B cell (primary cell): ENCODE data around the gene ABCG2. TPM values are rescaled to one million over a fixed set of nuclear protein-coding genes. Genes with fewer than 3 reads are reported as not detected.

ENCODE experiments used
- ATAC-seq: fragments of 200-7000 bp; cut with Tn5 transposase; one replicate; pipeline ENCODE4 v1.10.0; 2021; ENCODE audit warnings: low read depth, mild to moderate bottlenecking, moderate number of reproducible peaks, moderate library complexity
- CTCF ChIA-PET: fragments of 350-600 bp; sonication (Branson Sonifier 250); formaldehyde crosslinking; loops from one replicate; lab custom pipeline; 2021; ENCODE audit warnings: antibody characterized with exemption, inconsistent platforms; lab: Charles Lee
- POLR2A ChIA-PET: fragments of 350-600 bp; sonication (Branson Sonifier 250); formaldehyde crosslinking; loops from one replicate; lab custom pipeline; 2021; ENCODE audit warnings: antibody characterized with exemption; lab: Charles Lee
- DNase-seq: peaks from one replicate; pipeline ENCODE4 v3.0.0; 2013
- H2AFZ ChIP-seq: 2 replicates; pipeline ENCODE4 v1.6.1; 2012; ENCODE audit warnings: mild to moderate bottlenecking, low read depth, low read length; ENCODE audit not compliant: insufficient read depth, poor library complexity, severe bottlenecking
- H3K27ac ChIP-seq, 2 donors: 1 replicate in 1 of 2; 2 replicates in 1 of 2; pipeline ENCODE4 v1.5.1; 2012 to 2013; ENCODE audit warnings: low read length in 2 of 2, mild to moderate bottlenecking in 2 of 2, moderate library complexity in 1 of 2
- H3K27me3 ChIP-seq, 4 experiments: fragments of 200-600 bp in 1 of 4; sonication (generic) in 1 of 4; replicated peaks in 1 of 4; 1 replicate in 2 of 4; 2 replicates in 2 of 4; pipeline versions ENCODE4 v1.6.1 to v1.7.0; 2013 to 2016; ENCODE audit warnings: low read length in 3 of 4, mild to moderate bottlenecking in 2 of 4, mixed read lengths in 1 of 4, moderate library complexity in 1 of 4; ENCODE audit not compliant: insufficient read depth in 4 of 4, control insufficient read depth in 3 of 4; ENCODE audit errors: control extremely low read depth in 1 of 4
- H3K36me3 ChIP-seq, 2 experiments: replicated peaks in 1 of 2; 1 replicate in 1 of 2; 2 replicates in 1 of 2; pipeline versions ENCODE4 v1.6.1 to v1.7.1; 2013; ENCODE audit warnings: low read length in 1 of 2; ENCODE audit not compliant: insufficient read depth in 2 of 2, control insufficient read depth in 1 of 2; ENCODE audit errors: control extremely low read depth in 1 of 2, extremely low read depth in 1 of 2
- H3K4me1 ChIP-seq, 2 donors: fragments of 200-600 bp in 1 of 2; sonication (generic) in 1 of 2; 1 replicate in 1 of 2; 2 replicates in 1 of 2; pipeline versions ENCODE4 v1.5.1 to v1.6.1; 2013 to 2017; ENCODE audit warnings: low read length in 2 of 2; ENCODE audit not compliant: control insufficient read depth in 2 of 2, insufficient read depth in 2 of 2
- H3K4me2 ChIP-seq: replicated peaks from 2 replicates; pipeline ENCODE3; 2012; ENCODE audit warnings: mild to moderate bottlenecking, low read depth, low read length; ENCODE audit not compliant: poor library complexity, severe bottlenecking
- H3K4me3 ChIP-seq, 5 experiments: fragments of 200-600 bp in 1 of 5; sonication (generic) in 1 of 5; 1 replicate in 3 of 5; 2 replicates in 2 of 5; pipeline versions ENCODE4 v1.5.1 to v1.7.0; 2011 to 2016; ENCODE audit warnings: low read length in 4 of 5, mild to moderate bottlenecking in 4 of 5, low read depth in 2 of 5, control low read depth in 1 of 5, moderate library complexity in 1 of 5; ENCODE audit not compliant: insufficient read depth in 1 of 5; ENCODE audit errors: control extremely low read depth in 1 of 5, extremely low read depth in 1 of 5
- H3K79me2 ChIP-seq: fragments of 200-600 bp; sonication (generic); one replicate; pipeline ENCODE4 v1.6.0; 2016; ENCODE audit warnings: low read length; ENCODE audit not compliant: control insufficient read depth, insufficient read depth
- H3K9ac ChIP-seq: fragments of 200-600 bp; sonication (generic); 2 replicates; pipeline ENCODE4 v1.6.1; 2017; ENCODE audit warnings: mild to moderate bottlenecking, low read length, moderate library complexity
- H3K9me3 ChIP-seq, 3 donors: one replicate each; pipeline versions ENCODE4 v1.6.1 to v1.7.1; 2013; ENCODE audit warnings: low read length in 2 of 3; ENCODE audit not compliant: control insufficient read depth in 2 of 3, insufficient read depth in 1 of 3; ENCODE audit errors: control extremely low read depth in 1 of 3
- H4K20me1 ChIP-seq: 2 replicates; pipeline ENCODE4 v1.6.0; 2012; ENCODE audit warnings: mild to moderate bottlenecking, low read length; ENCODE audit not compliant: insufficient read depth, control insufficient read depth, poor library complexity, severe bottlenecking
- H3K27ac Mint-ChIP-seq: one replicate; pipeline ENCODE4 v1.8.0; 2021; ENCODE audit warnings: mixed read lengths
- H3K27me3 Mint-ChIP-seq: one replicate; pipeline ENCODE4 v1.8.0; 2021; ENCODE audit warnings: mixed read lengths
- H3K4me1 Mint-ChIP-seq: one replicate; pipeline ENCODE4 v1.8.0; 2021; ENCODE audit warnings: mixed read lengths
- H3K4me3 Mint-ChIP-seq: one replicate; pipeline ENCODE4 v1.8.0; 2021; ENCODE audit warnings: mixed read lengths
- H3K9me3 Mint-ChIP-seq: one replicate; pipeline ENCODE4 v1.8.0; 2022; ENCODE audit warnings: mixed read lengths; ENCODE audit not compliant: insufficient read depth
- EZH2 ChIP-seq: IDR thresholded peaks from 2 replicates; pipeline ENCODE4 v1.6.1; 2012; ENCODE audit warnings: borderline replicate concordance, low read depth, mild to moderate bottlenecking, moderate library complexity, low read length; ENCODE audit not compliant: insufficient read depth, poor library complexity, severe bottlenecking
- WGBS: methylation state at CpG from one replicate; pipeline ENCODE4 v1.1.5; 2013; ENCODE audit warnings: missing lambda C conversion rate; ENCODE audit not compliant: insufficient coverage; 5-methylcytosine and 5-hydroxymethylcytosine counted together
- intact Hi-C: fragments of 100-400 bp; cut with micrococcal nuclease; formaldehyde crosslinking; loops from one replicate; pipeline ENCODE4 v1.10.0; 2022
- polyA plus RNA-seq: library from polyadenylated mRNA; depleted of rRNA; stranded (reverse); fragments of >200 nt; gene quantifications from 2 replicates; pipeline ENCODE4 v1.2.3, GENCODE V29; 2012
- total RNA-seq, 2 donors: library from RNA; stranded (reverse); fragments of 120-200 nt in 1 of 2; gene quantifications; 1 replicate in 1 of 2; 2 replicates in 1 of 2; pipeline versions ENCODE4 v1.2.3 to v1.2.4, GENCODE V29; 2013 to 2022
- TF ChIP-seq, protein P1 (sequence below): fragments of 200-600 bp; IDR thresholded peaks from one replicate; pipeline ENCODE4 v1.8.0; 2022; ENCODE audit warnings: antibody characterized with exemption, mild to moderate bottlenecking

ABCG2 gene
- total and polyA plus RNA-seq, 2 donors (not counting 1 experiment from before 2014, with no cell fraction given) = 0.01 TPM; not detected in 1

DNA sequence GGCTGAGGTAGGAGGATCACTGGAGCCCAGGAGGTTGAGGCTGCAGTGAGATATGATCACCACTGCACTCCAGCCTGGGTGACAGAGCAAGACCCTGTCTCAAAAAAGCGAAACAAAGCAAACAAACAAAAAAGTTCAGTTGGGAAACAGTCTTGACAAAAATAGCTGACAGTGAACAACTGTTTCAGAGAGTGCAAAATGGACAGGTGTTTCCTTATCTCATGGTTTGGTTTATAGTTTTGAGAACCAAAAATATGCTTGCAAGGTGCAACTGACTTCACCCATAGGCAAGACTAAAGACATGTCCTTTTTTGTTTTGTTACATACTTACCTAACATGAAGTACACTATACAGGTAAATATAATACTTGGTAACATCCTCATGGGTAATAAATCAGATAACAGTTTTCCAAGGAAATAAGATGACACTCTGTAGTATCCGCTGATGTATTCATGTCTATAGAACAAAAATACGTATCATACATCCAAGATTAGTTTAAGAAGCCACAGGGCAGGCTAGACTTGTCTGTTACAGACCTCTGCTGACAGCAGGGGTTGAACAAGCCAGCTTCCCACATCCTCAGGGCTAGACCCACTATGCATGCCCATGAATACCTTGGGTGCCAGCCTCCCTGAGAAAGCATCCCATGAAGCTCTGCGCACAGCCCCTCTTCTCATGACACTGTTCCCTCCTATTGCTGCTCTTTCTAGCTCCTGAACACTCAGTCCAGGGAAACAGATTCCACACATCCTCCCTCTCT, 59.3 kb downstream of the ABCG2 start:
- ChIA-PET CTCF (no interaction called here), POLR2A (no interaction called here)
- ATAC-seq (no peak), DNase-seq (no peak)
- H4K20me1 ChIP-seq = no peaks in the 10 kb centered on the region
- H3K27ac ChIP-seq = no peak overlapping the region
- Mint-ChIP-seq H3K27ac (no peak overlapping the region), H3K4me1 (no peaks in the 10 kb centered on the region), H3K4me3 (no peak overlapping the region), H3K9me3 (no peaks in the 10 kb centered on the region), H3K27me3 (no peaks in the 10 kb centered on the region)
- intact Hi-C loops = no loop called here
- H2AFZ ChIP-seq = no peak overlapping the region
- no peaks in the 10 kb centered on the region for H3K79me2 ChIP-seq
- no peaks in the 10 kb centered on the region for H3K9me3 ChIP-seq
- TF ChIP-seq, protein P1, sequence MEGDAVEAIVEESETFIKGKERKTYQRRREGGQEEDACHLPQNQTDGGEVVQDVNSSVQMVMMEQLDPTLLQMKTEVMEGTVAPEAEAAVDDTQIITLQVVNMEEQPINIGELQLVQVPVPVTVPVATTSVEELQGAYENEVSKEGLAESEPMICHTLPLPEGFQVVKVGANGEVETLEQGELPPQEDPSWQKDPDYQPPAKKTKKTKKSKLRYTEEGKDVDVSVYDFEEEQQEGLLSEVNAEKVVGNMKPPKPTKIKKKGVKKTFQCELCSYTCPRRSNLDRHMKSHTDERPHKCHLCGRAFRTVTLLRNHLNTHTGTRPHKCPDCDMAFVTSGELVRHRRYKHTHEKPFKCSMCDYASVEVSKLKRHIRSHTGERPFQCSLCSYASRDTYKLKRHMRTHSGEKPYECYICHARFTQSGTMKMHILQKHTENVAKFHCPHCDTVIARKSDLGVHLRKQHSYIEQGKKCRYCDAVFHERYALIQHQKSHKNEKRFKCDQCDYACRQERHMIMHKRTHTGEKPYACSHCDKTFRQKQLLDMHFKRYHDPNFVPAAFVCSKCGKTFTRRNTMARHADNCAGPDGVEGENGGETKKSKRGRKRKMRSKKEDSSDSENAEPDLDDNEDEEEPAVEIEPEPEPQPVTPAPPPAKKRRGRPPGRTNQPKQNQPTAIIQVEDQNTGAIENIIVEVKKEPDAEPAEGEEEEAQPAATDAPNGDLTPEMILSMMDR = no peak
- no peak for TF ChIP-seq EZH2
- H3K9ac ChIP-seq = no peak overlapping the region
- no peak overlapping the region for H3K4me2 ChIP-seq
- H3K4me3 ChIP-seq = no peak overlapping the region
- 55% methylated on average over 2 of the region's 4 CpGs for WGBS
- H3K4me1 ChIP-seq = no peaks in the 10 kb centered on the region
- no peaks in the 10 kb centered on the region for H3K36me3 ChIP-seq
- no peaks in the 10 kb centered on the region for H3K27me3 ChIP-seq

DNA sequence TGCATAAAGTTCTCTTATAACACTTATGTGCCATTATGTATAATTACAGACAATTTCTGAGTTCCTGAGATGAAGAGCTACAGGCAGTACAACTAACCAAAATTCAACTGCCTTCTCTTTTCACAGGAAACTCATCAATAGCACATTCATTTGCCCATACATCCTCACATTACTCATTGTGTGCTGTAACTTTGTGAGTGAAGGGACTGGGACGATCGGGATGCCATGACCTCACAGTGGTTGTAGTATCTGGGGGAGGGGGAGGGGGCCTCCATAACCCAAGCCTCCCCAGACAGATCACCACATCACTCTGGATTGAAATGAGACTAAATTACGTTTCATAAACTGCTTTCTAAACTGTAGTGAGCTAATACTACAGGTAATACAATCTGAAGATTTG, 60.7 kb downstream of the ABCG2 start:
- ChIA-PET POLR2A (no interaction called here), CTCF (no interaction called here)
- ATAC-seq (no peak), DNase-seq (no peak)
- no peak for TF ChIP-seq EZH2
- Mint-ChIP-seq H3K27ac (no peak overlapping the region), H3K9me3 (no peaks in the 10 kb centered on the region), H3K27me3 (no peaks in the 10 kb centered on the region), H3K4me3 (no peak overlapping the region), H3K4me1 (no peaks in the 10 kb centered on the region)
- Histone ChIP-seq H3K4me3 (no peak overlapping the region), H3K79me2 (no peaks in the 10 kb centered on the region), H3K4me2 (no peak overlapping the region), H2AFZ (no peak overlapping the region), H3K9me3 (no peaks in the 10 kb centered on the region), H4K20me1 (no peaks in the 10 kb centered on the region), H3K27ac (no peak overlapping the region), H3K4me1 (no peaks in the 10 kb centered on the region), H3K27me3 (no peaks in the 10 kb centered on the region), H3K9ac (no peak overlapping the region), H3K36me3 (no peaks in the 10 kb centered on the region)
- intact Hi-C loops = no loop called here
- no CpG with 5 or more reads among the region's 3 CpGs for WGBS
